Measurements from ENCODE around the gene ATP5MC2.

GRCh38 chr12:53706080-53706479, 30.2 kb upstream of the ATP5MC2 start:
- TF ChIP-seq, protein P1, sequence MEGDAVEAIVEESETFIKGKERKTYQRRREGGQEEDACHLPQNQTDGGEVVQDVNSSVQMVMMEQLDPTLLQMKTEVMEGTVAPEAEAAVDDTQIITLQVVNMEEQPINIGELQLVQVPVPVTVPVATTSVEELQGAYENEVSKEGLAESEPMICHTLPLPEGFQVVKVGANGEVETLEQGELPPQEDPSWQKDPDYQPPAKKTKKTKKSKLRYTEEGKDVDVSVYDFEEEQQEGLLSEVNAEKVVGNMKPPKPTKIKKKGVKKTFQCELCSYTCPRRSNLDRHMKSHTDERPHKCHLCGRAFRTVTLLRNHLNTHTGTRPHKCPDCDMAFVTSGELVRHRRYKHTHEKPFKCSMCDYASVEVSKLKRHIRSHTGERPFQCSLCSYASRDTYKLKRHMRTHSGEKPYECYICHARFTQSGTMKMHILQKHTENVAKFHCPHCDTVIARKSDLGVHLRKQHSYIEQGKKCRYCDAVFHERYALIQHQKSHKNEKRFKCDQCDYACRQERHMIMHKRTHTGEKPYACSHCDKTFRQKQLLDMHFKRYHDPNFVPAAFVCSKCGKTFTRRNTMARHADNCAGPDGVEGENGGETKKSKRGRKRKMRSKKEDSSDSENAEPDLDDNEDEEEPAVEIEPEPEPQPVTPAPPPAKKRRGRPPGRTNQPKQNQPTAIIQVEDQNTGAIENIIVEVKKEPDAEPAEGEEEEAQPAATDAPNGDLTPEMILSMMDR (IDR thresholded peaks at IDR 0.05; ENCODE audit: poor library complexity, severe bottlenecking) = no peak
- TF ChIP-seq EZH2 (IDR thresholded peaks at IDR 0.05; ENCODE audit: borderline replicate concordance, insufficient read depth, low read length, poor library complexity, severe bottlenecking) (no peak), MXI1 (conservative IDR thresholded peaks at IDR 0.05; ENCODE audit: poor library complexity, severe bottlenecking) (no peak), POLR2AphosphoS5 (IDR thresholded peaks at IDR 0.05) (no peak), RAD21 (conservative IDR thresholded peaks at IDR 0.05) (no peak), TAF1 (IDR thresholded peaks at IDR 0.05; ENCODE audit: low read depth) (no peak)
- TF ChIP-seq, protein P2, sequence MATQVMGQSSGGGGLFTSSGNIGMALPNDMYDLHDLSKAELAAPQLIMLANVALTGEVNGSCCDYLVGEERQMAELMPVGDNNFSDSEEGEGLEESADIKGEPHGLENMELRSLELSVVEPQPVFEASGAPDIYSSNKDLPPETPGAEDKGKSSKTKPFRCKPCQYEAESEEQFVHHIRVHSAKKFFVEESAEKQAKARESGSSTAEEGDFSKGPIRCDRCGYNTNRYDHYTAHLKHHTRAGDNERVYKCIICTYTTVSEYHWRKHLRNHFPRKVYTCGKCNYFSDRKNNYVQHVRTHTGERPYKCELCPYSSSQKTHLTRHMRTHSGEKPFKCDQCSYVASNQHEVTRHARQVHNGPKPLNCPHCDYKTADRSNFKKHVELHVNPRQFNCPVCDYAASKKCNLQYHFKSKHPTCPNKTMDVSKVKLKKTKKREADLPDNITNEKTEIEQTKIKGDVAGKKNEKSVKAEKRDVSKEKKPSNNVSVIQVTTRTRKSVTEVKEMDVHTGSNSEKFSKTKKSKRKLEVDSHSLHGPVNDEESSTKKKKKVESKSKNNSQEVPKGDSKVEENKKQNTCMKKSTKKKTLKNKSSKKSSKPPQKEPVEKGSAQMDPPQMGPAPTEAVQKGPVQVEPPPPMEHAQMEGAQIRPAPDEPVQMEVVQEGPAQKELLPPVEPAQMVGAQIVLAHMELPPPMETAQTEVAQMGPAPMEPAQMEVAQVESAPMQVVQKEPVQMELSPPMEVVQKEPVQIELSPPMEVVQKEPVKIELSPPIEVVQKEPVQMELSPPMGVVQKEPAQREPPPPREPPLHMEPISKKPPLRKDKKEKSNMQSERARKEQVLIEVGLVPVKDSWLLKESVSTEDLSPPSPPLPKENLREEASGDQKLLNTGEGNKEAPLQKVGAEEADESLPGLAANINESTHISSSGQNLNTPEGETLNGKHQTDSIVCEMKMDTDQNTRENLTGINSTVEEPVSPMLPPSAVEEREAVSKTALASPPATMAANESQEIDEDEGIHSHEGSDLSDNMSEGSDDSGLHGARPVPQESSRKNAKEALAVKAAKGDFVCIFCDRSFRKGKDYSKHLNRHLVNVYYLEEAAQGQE (IDR thresholded peaks at IDR 0.05; ENCODE audit: borderline replicate concordance) = no peak

All from neural cell (in vitro differentiated cells).